NCI-H1417 (cell line): ENCODE data around the gene UBXN7.
"Not testable (repeated sequence)": the region's sequence is repeated elsewhere in the genome, so short reads cannot be mapped to it uniquely, and the experiment has no call there.

Source experiments
- DNase-seq, 3 experiments: peaks; one replicate each; lab custom pipeline; 2025; lab: John Stamatoyannopoulos, UW

UBXN7 gene

DNA sequence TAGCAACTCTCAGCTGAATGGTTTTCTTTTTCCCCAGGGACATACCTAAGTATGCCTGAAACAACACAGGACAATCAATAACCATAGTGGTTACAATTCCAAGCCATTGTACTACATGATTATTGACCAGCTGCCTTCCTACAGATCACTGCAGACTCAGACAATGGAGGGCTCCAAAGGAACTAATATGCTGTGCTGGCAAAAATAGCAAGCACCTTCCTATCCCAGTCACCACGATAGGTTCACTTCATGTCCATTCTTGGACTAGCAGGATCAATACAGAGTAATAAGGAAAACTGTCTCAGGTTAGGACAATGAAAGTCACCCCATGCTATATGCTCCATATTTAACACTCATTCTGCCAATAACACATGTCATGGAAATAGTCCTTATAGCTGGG, 76.6 kb downstream of the UBXN7 start:
- no peak for DNase-seq

DNA sequence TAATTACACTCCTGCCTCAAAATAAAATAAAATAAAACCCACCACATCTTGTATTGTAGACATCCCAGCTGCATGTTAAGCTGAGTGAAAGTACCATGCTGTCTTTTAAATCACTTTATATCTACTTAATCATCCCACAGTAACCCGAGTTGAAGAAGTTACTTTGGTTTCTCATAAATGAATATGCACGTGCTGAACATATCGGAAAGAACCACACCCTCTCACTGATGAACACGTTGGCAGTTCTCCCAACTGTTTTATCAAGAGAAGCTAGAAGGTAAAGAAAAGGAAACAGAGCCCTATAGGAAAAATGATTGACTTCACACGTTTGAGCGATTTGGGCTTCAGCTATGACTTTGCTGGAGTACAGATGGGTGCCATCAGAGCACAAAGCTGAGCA, 78.1 kb downstream of the UBXN7 start:
- no peak for DNase-seq

- DNase-seq, result no peak
Observed at GRCh38 chr3:196351541-196351940, 80.7 kb downstream of the UBXN7 start.

DNA sequence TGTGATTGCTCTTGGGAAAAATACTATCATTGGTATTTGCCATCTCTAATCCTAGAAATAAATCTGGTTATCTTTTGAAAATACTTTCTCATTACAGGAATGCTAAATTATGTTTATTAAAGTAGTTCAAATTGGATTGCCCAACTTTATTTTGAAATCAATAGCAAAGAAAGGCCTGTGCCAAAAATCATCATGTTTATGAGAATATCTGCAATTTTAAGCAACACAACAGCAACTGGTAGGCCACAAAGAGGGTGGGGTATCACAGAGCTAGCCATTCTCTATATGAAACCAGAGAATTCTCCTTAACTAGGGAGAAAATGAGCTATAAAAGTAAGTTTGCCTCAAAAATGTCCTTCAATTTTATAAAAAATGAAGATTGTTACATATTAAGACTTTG, 82.2 kb downstream of the UBXN7 start:
- no peak for DNase-seq

GRCh38 chr3:196348698-196349097, 83.5 kb downstream of the UBXN7 start:
- no peak for DNase-seq

DNA sequence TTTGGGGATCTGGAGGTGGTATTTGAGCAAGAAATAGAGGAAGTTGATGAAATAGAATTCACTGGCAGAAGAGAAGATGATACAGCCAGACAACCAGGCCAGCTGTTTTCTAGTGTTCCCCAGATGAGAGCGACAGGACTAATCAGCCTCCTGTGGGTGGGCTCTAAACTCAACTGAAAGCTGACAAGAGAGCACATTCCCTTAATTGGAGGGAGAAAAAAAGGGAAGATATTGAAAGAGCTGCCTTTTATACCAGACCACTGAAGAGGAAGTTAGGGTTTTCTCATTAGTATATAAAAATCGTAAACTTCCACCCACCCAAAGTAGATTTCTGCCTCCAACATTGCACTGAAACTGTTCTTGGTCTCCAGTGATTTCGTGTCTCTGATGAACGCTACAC, 87.6 kb downstream of the UBXN7 start:
- no peak for DNase-seq

DNA sequence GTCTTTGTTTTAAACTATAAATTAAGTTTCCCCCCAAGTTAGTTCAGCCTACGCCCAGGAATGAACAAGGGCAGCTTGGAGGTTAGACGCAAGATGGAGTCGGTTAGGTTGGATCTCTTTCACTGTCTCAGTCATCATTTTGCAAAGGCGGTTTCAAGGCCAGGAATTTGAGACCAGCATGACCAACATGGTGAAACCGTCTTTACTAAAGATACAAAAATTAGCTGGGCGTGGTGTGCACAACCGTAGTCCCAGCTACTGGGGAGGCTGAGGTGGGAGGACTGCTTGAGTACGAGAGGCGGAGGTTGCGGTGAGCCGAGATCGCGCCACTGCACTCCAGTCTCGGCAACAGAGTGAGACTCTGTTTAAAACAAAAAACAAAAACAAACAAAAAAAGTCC, 88.3 kb downstream of the UBXN7 start:
- DNase-seq, result not testable (repeated sequence)

GRCh38 chr3:196341137-196341536, 91.1 kb downstream of the UBXN7 start:
- no peak for DNase-seq

DNA sequence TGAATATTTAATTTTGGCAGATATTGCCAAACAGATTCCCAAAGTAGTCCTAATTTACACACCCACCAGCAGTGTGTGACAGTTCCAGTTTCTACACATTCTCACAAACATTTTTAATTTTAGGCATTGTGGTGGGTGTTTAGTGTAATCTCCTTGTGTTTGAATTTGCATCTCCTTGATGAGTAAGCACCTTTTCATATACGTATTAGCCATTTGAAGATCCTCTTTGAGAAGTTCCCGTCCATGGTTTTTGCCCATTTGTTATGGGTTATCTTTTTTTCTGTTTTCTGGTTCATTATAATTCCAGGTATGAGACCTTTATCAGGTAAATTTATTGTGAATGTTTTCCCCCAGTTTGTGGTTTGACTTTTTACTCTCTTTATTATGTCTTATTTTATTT, 91.8 kb downstream of the UBXN7 start:
- DNase-seq, result no peak

- no peak for DNase-seq
Observed at GRCh38 chr3:196339493-196340254, 92.6 kb downstream of the UBXN7 start.

- no peak for DNase-seq
Observed at GRCh38 chr3:196339044-196339443, 93.2 kb downstream of the UBXN7 start.

DNA sequence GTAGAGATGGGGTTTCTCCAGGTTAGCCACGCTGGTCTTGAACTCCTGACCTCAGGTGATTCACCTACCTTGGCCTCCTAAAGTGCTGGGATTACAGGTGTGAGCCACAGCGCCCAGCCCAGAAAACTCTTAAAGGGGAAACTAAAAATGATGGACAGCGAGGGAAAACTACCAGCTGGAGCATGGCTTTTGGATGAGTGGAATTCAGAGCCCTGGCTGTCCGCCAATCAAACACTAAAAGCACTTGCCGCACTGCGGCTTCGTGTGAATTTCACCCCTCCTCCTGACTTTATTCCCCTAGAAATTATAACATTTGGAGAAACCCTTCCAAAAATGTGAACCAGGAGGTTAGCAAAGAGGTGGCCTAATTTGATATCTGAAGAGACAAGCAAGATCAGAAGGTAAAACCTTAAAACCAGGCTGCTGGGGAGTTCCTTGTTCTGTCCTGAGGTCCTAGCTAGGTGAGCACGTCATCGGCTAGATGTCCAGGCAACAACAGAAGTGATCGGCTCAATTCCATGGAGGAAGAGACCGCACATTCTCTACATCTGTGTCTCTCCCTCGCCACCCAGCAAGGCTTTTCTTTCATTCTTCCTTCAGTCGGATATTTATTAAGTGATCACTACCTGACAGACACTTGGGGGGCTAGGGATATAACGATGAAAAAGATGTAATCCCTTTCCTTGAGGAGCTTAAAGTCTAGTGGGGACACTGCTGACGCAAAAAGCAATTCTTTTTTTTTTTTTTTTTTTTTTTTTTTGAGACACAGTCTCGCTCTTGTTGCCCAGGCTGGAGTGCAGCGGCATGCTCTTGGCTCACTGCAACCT, 95.7 kb downstream of the UBXN7 start:
- DNase-seq, result no peak

GRCh38 chr3:196335503-196335948, 96.7 kb downstream of the UBXN7 start:
- DNase-seq, result no peak

DNA sequence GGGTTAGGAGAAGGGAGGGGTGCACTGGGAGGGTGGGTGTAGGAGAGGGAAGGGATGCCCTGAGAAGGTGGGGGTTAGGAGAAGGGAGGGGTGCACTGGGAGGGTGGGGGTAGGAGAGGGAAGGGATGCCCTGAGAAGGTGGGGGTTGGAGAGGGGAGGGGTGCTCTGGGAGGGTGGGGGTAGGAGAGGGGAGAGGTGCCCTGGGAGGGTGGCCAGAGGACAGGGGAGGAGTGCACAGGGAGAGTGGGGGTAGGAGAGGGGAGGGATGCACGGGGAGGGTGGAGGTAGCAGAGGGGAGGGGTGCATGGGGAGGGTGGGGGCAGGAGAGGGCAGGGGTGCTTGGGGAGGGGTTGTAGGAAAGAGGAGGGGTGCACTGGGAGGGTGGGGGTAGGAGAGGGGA, 97.2 kb downstream of the UBXN7 start:
- DNase-seq, result no peak

DNA sequence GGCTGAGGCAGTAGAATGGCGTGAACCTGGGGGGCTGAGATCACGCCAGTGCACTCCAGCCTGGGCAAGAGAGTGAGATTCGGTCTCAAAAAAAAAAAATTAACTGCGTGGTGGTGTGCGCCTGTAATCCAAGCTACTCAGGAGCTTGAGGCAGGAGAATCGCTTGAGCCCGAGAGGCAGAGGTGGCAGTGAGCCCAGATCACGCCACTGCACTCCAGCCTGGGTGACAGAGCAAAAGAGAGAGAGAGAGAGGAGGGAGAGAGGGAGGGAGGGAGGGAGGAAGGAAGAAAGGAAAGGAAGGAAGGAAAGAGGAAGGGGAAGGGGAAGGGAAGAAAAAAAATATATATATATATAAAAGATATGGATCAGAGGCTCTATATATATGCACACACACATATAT, 100.1 kb downstream of the UBXN7 start:
- no peak for DNase-seq

DNA sequence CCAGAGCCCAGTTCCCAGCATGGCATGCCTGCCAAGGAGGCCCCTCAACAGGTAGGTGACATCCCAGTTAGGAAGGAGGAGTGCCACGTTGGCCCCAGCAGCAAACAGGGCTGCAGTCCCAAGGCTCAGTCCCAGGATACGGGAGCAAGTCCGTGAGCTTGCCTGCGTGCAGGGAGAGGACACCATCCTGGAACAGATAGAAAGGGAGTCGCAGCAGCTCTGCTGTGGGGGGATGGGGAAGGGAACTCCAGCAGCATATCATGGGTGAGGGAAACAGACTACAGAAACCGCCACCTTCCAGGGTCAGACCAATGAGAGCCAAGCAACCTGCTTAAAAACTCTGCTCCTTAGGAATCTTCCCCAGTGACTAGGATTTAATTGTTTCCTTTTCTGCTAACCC, 104.8 kb downstream of the UBXN7 start:
- DNase-seq, result no peak

DNA sequence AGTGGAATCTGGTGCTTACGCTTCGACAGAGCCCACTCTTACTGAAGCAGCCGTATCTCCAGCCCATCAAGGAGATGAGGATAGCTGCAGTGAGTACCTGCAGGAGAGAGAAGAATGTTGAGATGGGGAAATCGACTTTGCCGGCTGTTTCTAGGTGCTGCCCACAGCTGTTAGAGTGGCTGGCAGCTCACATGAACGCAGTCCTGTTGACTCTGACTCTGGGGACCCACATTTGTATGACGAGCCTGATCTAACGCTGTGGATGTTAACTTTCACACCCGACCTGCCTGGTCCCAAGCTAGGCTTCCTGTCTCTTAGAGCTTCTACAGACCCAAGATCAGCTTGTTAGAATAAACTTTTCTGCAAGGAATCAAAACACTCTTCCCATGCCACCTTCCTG, 105.3 kb downstream of the UBXN7 start:
- DNase-seq, result no peak

DNA sequence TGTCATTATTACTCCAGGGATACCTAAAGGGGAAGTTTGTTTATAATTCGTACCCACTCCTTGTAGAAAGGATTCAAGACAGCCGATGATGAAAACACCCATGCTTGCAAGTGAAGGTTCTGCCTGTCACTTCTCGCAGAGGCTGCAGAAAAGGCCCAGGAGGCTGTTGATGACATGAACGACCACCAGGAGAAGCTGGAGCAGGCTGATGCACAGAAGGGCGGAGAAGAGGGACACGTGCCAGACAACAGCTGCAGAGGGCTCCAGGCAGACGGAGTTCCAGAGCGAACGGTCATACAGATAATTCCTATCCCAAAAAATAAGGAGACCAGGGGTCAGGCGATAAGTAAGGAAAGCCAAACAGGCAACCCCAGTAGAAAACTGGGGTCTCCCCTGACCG, 108.5 kb downstream of the UBXN7 start:
- peak in 1 of 3 experiments; percentile 19 for DNase-seq

GRCh38 chr3:196323016-196323415, 109.2 kb downstream of the UBXN7 start:
- no peak for DNase-seq

- DNase-seq, result no peak
Observed at GRCh38 chr3:196321162-196321561, 111.1 kb downstream of the UBXN7 start.

DNA sequence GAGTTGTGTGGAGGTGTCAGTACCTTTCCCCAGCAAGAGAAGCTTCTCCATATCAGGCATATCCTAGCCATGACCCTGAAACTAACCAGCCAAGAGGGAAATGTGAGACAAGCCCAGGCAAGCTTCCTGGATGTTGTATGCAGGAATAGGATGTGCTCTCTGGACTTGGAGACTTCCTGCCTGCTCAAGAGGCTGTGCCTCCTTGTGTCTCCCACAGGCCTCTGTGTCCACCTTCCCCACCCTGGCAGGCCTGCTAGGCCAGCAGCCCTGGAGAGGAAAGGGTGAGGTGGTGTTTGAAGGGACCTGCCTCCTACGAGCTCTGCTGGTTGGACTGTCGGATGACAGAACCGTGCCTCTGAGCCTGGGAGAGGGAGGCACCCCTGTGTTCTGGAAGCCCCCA, 112.1 kb downstream of the UBXN7 start:
- DNase-seq, result peak in 1 of 3 experiments; percentile 12

GRCh38 chr3:196317687-196318467, 114.3 kb downstream of the UBXN7 start, which contains the start of gene DYNLT2B:
DYNLT2B (minus strand) TSS chr3:196318240; CDS start chr3:196318152, 88 bp downstream.
- DNase-seq, result peak; percentile 87 to 99 (median 98)
